Neural cell (in vitro differentiated cells): ENCODE measurements around the gene TLL2. TPM values are rescaled to one million over a fixed set of nuclear protein-coding genes. Genes with fewer than 3 reads are reported as not detected.

Experiments
- H2AFZ ChIP-seq: fragments of 200-600, 300-800 bp; sonication (generic), shearing (Covaris generic); 2 replicates; pipeline ENCODE4 v1.6.0; 2014; ENCODE audit warnings: low read depth, mild to moderate bottlenecking, antibody characterized with exemption, low read length, moderate library complexity
- H3F3A ChIP-seq: fragments of 200-600 bp; shearing (Covaris generic); 2 replicates; pipeline ENCODE4 v1.6.1; 2016; ENCODE audit warnings: mild to moderate bottlenecking, moderate library complexity, mixed read lengths, antibody characterized with exemption, low read length; ENCODE audit not compliant: insufficient read depth, poor library complexity, severe bottlenecking
- H3K27ac ChIP-seq: fragments of 200-600, 300-800 bp; sonication (generic), shearing (Covaris generic); 2 replicates; pipeline ENCODE4 v1.5.1; 2014; ENCODE audit warnings: mild to moderate bottlenecking, low read length, moderate library complexity
- H3K27me3 ChIP-seq: fragments of 300-800, 200-600 bp; sonication (generic), shearing (Covaris generic); 2 replicates; pipeline ENCODE4 v1.6.0; 2014; ENCODE audit warnings: mild to moderate bottlenecking, low read depth, low read length, moderate library complexity; ENCODE audit not compliant: insufficient read depth
- H3K36me3 ChIP-seq: fragments of 300-800, 200-600 bp; sonication (generic), shearing (Covaris generic); 2 replicates; pipeline ENCODE4 v1.5.1; 2014; ENCODE audit warnings: mild to moderate bottlenecking, antibody characterized with exemption, low read length, moderate library complexity; ENCODE audit not compliant: insufficient read depth
- H3K4me2 ChIP-seq: fragments of 300-800, 200-600 bp; sonication (generic), shearing (Covaris generic); 2 replicates; pipeline ENCODE4 v1.6.0; 2014; ENCODE audit warnings: mild to moderate bottlenecking, low read length
- H3K4me3 ChIP-seq: fragments of 300-800, 200-600 bp; sonication (generic), shearing (Covaris generic); 2 replicates; pipeline ENCODE4 v1.5.1; 2014; ENCODE audit warnings: mild to moderate bottlenecking, low read length, moderate library complexity
- H3K79me2 ChIP-seq: fragments of 200-600 bp; shearing (Covaris generic); replicated peaks from 2 replicates; pipeline ENCODE4 v1.6.0; 2014; ENCODE audit warnings: mild to moderate bottlenecking, low read length, moderate library complexity; ENCODE audit not compliant: insufficient read depth
- H3K9ac ChIP-seq: fragments of 300-800, 200-600 bp; sonication (generic), shearing (Covaris generic); 2 replicates; pipeline ENCODE4 v1.6.1; 2016; ENCODE audit warnings: mild to moderate bottlenecking, low read length, mixed read lengths
- H3K9me2 ChIP-seq: fragments of 200-600 bp; shearing (Covaris generic); 2 replicates; pipeline ENCODE4 v1.6.1; 2016; ENCODE audit warnings: mild to moderate bottlenecking, low read length, mixed read lengths; ENCODE audit not compliant: insufficient read depth
- H3K9me3 ChIP-seq: fragments of 200-600, 300-800 bp; sonication (generic), shearing (Covaris generic); 2 replicates; pipeline ENCODE4 v1.6.1; 2016; ENCODE audit warnings: mild to moderate bottlenecking, mixed run types, low read length, moderate library complexity, mixed read lengths
- H4K20me1 ChIP-seq: fragments of 200-600 bp; shearing (Covaris generic); 2 replicates; pipeline ENCODE4 v1.6.1; 2016; ENCODE audit warnings: mild to moderate bottlenecking, mixed run types; ENCODE audit not compliant: insufficient read depth
- CTCF ChIP-seq: fragments of 450-650 bp; IDR thresholded peaks from 2 replicates; pipeline ENCODE4 v1.5.1; 2014; ENCODE audit warnings: antibody characterized with exemption, mild to moderate bottlenecking, moderate library complexity; ENCODE audit not compliant: poor library complexity, severe bottlenecking
- EP300 ChIP-seq: fragments of 450-650 bp; conservative IDR thresholded peaks from 2 replicates; pipeline ENCODE4 v1.6.1; 2014; ENCODE audit warnings: antibody characterized with exemption, mild to moderate bottlenecking, moderate library complexity; ENCODE audit not compliant: poor library complexity, severe bottlenecking
- EZH2 ChIP-seq: fragments of 200-600, 300-800 bp; shearing (Covaris generic), sonication (generic); IDR thresholded peaks from 2 replicates; pipeline ENCODE4 v1.6.1; 2014; ENCODE audit warnings: antibody characterized with exemption, low read length, borderline replicate concordance, mild to moderate bottlenecking; ENCODE audit not compliant: insufficient read depth, poor library complexity, severe bottlenecking
- MXI1 ChIP-seq: fragments of 450-650 bp; conservative IDR thresholded peaks from 2 replicates; pipeline ENCODE4 v1.6.1; 2014; ENCODE audit warnings: antibody characterized with exemption, mild to moderate bottlenecking; ENCODE audit not compliant: poor library complexity, severe bottlenecking
- POLR2AphosphoS5 ChIP-seq: IDR thresholded peaks from 2 replicates; pipeline ENCODE4 v1.6.1; 2012
- RAD21 ChIP-seq: fragments of 450-650 bp; conservative IDR thresholded peaks from 2 replicates; pipeline ENCODE4 v1.6.1; 2014; ENCODE audit warnings: antibody characterized with exemption, mild to moderate bottlenecking, moderate library complexity
- REST ChIP-seq: IDR thresholded peaks from 2 replicates; pipeline ENCODE4 v1.6.1; 2012; ENCODE audit warnings: borderline replicate concordance
- SMC3 ChIP-seq: fragments of 450-650 bp; conservative IDR thresholded peaks from 2 replicates; pipeline ENCODE4 v1.6.1; 2014; ENCODE audit warnings: antibody characterized with exemption, mild to moderate bottlenecking, moderate library complexity; ENCODE audit not compliant: poor library complexity
- TAF1 ChIP-seq: IDR thresholded peaks from 2 replicates; pipeline ENCODE4 v1.6.1; 2012; ENCODE audit warnings: low read depth
- polyA plus RNA-seq: library from polyadenylated mRNA; depleted of rRNA; stranded (reverse); fragments of >200 nt; gene quantifications from 2 replicates; pipeline ENCODE4 v1.2.3, GENCODE V29; 2014

The TLL2 gene
- polyA plus RNA-seq, 1 donor from 2014 or later = 0.11 TPM

- H3K9me3 ChIP-seq = peaks cover 3% of the 10 kb centered on the region
- no peak overlapping the region for H3K27ac ChIP-seq
- H3K36me3 ChIP-seq = no peaks in the 10 kb centered on the region
- H3K27me3 ChIP-seq = no peaks in the 10 kb centered on the region
- no peaks in the 10 kb centered on the region for H3K9me2 ChIP-seq
- H3K4me2 ChIP-seq = no peak overlapping the region
- no peaks in the 10 kb centered on the region for H3F3A ChIP-seq
- no peak overlapping the region for H2AFZ ChIP-seq
- no peaks in the 10 kb centered on the region for H4K20me1 ChIP-seq
- no peak overlapping the region for H3K4me3 ChIP-seq
- no peaks in the 10 kb centered on the region for H3K79me2 ChIP-seq
- TF ChIP-seq POLR2AphosphoS5 (no peak), MXI1 (no peak), CTCF (no peak), TAF1 (no peak), REST (no peak), RAD21 (no peak), SMC3 (no peak), EP300 (no peak), EZH2 (no peak)
- no peak overlapping the region for H3K9ac ChIP-seq
These were observed 82.3 kb downstream of the TLL2 start for GRCh38 chr10:96431211-96431970.

- no peaks in the 10 kb centered on the region for H3K9me2 ChIP-seq
- H3K79me2 ChIP-seq = no peaks in the 10 kb centered on the region
- H3F3A ChIP-seq = no peaks in the 10 kb centered on the region
- H3K36me3 ChIP-seq = no peaks in the 10 kb centered on the region
- H3K27ac ChIP-seq = no peak overlapping the region
- H3K4me3 ChIP-seq = no peak overlapping the region
- no peak overlapping the region for H2AFZ ChIP-seq
- no peaks in the 10 kb centered on the region for H4K20me1 ChIP-seq
- H3K4me2 ChIP-seq = no peak overlapping the region
- H3K9ac ChIP-seq = no peak overlapping the region
- H3K9me3 ChIP-seq = no peaks in the 10 kb centered on the region
- H3K27me3 ChIP-seq = no peaks in the 10 kb centered on the region
- TF ChIP-seq TAF1 = no peak
- TF ChIP-seq REST = no peak
- no peak for TF ChIP-seq EP300
- no peak for TF ChIP-seq POLR2AphosphoS5
- TF ChIP-seq CTCF = no peak
- TF ChIP-seq RAD21 = no peak
- no peak for TF ChIP-seq MXI1
- TF ChIP-seq EZH2 = no peak
- no peak for TF ChIP-seq SMC3
These were observed 86.4 kb downstream of the TLL2 start for GRCh38 chr10:96427291-96427690.
